Panc1 (cell line): ENCODE results near the gene HOATZ. TPM values are rescaled to one million over a fixed set of nuclear protein-coding genes. Genes with fewer than 3 reads are reported as not detected.

ENCODE experiments used
- ATAC-seq: fragments of 200-7000 bp; cut with Tn5 transposase; 2 replicates; pipeline ENCODE4 v1.9.1; 2020; ENCODE audit warnings: mild to moderate bottlenecking, moderate library complexity
- BruUV-seq: library from RNA; stranded (reverse); fragments of 400-500 nt; replicated peaks from 2 replicates; lab custom pipeline; 2021; lab: Mats Ljungman, UMichigan
- CTCF ChIA-PET: fragments of 300-600 bp; sonication (Branson Sonifier 250); formaldehyde crosslinking; loops from one replicate; lab custom pipeline; 2022; ENCODE audit warnings: antibody characterized with exemption; lab: Charles Lee
- POLR2A ChIA-PET: fragments of 300-600 bp; sonication (Branson Sonifier 250); formaldehyde crosslinking; loops from one replicate; lab custom pipeline; 2022; ENCODE audit warnings: antibody characterized with exemption; lab: Charles Lee
- DNase-seq: peaks from one replicate; pipeline ENCODE4 v3.0.0-alpha.2; 2010; ENCODE audit warnings: low read depth, low spot score
- H3K27ac ChIP-seq: 2 replicates; pipeline ENCODE4 v1.5.1; 2011; ENCODE audit warnings: mild to moderate bottlenecking, low read length, inconsistent platforms
- H3K27me3 ChIP-seq: fragments of 200-500 bp; sonication (Bioruptor generic); 2 replicates; pipeline ENCODE4 v1.6.0; 2014; ENCODE audit warnings: low read length, inconsistent platforms; ENCODE audit not compliant: control insufficient read depth, insufficient read depth
- H3K36me3 ChIP-seq: fragments of 200-500 bp; sonication (Bioruptor generic); 2 replicates; pipeline ENCODE4 v1.5.1; 2014; ENCODE audit warnings: inconsistent platforms, mild to moderate bottlenecking, low read length, moderate library complexity; ENCODE audit not compliant: control insufficient read depth, insufficient read depth
- H3K4me1 ChIP-seq: 2 replicates; pipeline ENCODE4 v1.5.1; 2011; ENCODE audit warnings: inconsistent platforms, mild to moderate bottlenecking, low read length, moderate library complexity; ENCODE audit not compliant: control insufficient read depth, insufficient read depth
- H3K4me3 ChIP-seq, 2 experiments: 2 replicates each; pipeline ENCODE4 v1.5.1; 2011 to 2012; ENCODE audit warnings: low read depth in 2 of 2, low read length in 2 of 2, mild to moderate bottlenecking in 2 of 2, inconsistent platforms in 1 of 2, moderate library complexity in 1 of 2
- H3K9me3 ChIP-seq: fragments of 200-500 bp; sonication (Bioruptor generic); 2 replicates; pipeline ENCODE4 v1.5.1; 2014; ENCODE audit warnings: low read depth, mild to moderate bottlenecking, inconsistent platforms, low read length, moderate library complexity; ENCODE audit not compliant: control insufficient read depth, insufficient read depth
- POLR2AphosphoS5 ChIP-seq: IDR thresholded peaks from 2 replicates; pipeline ENCODE4 v1.6.1; 2012; ENCODE audit warnings: mild to moderate bottlenecking, low read depth, low read length, moderate library complexity
- SIN3A ChIP-seq: IDR thresholded peaks from 2 replicates; pipeline ENCODE4 v1.6.1; 2012; ENCODE audit warnings: low read depth, mild to moderate bottlenecking, low read length, moderate library complexity, borderline replicate concordance; ENCODE audit not compliant: insufficient read depth
- TCF7L2 ChIP-seq: IDR thresholded peaks from 2 replicates; pipeline ENCODE4 v1.6.1; 2011; ENCODE audit warnings: mild to moderate bottlenecking, low read depth, low read length, inconsistent platforms
- in situ Hi-C: cut with HindIII; loops from 2 replicates; pipeline ENCODE4 v1.10.0; 2016; ENCODE audit warnings: low sequenced_read_pairs, low pct_unique_long_range_greater_than_20kb
- intact Hi-C: fragments of 100-400 bp; cut with micrococcal nuclease; formaldehyde crosslinking; loops from one replicate; pipeline ENCODE4 v1.10.0; 2022; ENCODE audit not compliant: unreplicated experiment
- total RNA-seq: library from RNA; stranded (reverse); gene quantifications from one replicate; pipeline ENCODE4 v1.2.1, GENCODE V29; 2021; ENCODE audit not compliant: unreplicated experiment
- TF ChIP-seq, protein P1 (sequence below), 2 experiments: IDR thresholded peaks; 2 replicates each; pipeline ENCODE4 v1.6.1; 2011 to 2012; ENCODE audit warnings: low read depth in 2 of 2, control low read depth in 1 of 2, low read length in 1 of 2, mild to moderate bottlenecking in 1 of 2, moderate library complexity in 1 of 2; ENCODE audit not compliant: insufficient read depth in 1 of 2
- TF ChIP-seq, protein P2 (sequence below): fragments of 450-650 bp; IDR thresholded peaks from 2 replicates; pipeline ENCODE4 v1.5.1; 2017; ENCODE audit warnings: mild to moderate bottlenecking

Gene HOATZ
- total RNA-seq, 1 experiment from 2014 or later, result not detected

DNA sequence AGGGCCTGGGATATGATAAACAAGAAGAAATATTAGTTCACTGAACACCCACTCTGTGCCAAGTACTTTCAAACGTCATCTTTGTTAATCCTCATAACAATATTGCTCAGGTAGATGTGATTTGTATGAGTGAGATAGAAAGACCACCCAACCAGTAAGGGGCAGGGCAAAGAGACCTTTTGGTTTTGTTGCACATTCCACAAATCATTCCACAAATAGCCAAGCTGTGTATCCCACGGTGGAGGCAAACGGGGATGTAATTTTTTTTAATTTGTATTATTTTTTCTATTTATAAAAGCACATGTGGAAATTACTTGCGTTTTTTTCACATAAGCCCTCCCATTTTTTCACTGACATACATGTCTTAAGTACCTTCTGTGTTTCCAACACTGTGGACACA, 54.9 kb downstream of the HOATZ start:
- H3K9me3 ChIP-seq, result no peaks in the 10 kb centered on the region
- intact Hi-C loops (no loop called here), in situ Hi-C loops (no loop called here)
- H3K36me3 ChIP-seq, result no peaks in the 10 kb centered on the region
- ChIA-PET POLR2A (no interaction called here), CTCF (no interaction called here)
- no peak overlapping the region for H3K27ac ChIP-seq
- no TSS peak for BruUV-seq
- H3K4me1 ChIP-seq, result 0 out of 2 replicates have a peak, but pooled peaks cover 4% of the 10 kb centered on the region
- no peak for DNase-seq
- no peaks in the 10 kb centered on the region for H3K27me3 ChIP-seq
- no peak for ATAC-seq
- H3K4me3 ChIP-seq, result no peak overlapping the region
- TF ChIP-seq POLR2AphosphoS5 (no peak), TCF7L2 (no peak), SIN3A (no peak)
- TF ChIP-seq, protein P1, sequence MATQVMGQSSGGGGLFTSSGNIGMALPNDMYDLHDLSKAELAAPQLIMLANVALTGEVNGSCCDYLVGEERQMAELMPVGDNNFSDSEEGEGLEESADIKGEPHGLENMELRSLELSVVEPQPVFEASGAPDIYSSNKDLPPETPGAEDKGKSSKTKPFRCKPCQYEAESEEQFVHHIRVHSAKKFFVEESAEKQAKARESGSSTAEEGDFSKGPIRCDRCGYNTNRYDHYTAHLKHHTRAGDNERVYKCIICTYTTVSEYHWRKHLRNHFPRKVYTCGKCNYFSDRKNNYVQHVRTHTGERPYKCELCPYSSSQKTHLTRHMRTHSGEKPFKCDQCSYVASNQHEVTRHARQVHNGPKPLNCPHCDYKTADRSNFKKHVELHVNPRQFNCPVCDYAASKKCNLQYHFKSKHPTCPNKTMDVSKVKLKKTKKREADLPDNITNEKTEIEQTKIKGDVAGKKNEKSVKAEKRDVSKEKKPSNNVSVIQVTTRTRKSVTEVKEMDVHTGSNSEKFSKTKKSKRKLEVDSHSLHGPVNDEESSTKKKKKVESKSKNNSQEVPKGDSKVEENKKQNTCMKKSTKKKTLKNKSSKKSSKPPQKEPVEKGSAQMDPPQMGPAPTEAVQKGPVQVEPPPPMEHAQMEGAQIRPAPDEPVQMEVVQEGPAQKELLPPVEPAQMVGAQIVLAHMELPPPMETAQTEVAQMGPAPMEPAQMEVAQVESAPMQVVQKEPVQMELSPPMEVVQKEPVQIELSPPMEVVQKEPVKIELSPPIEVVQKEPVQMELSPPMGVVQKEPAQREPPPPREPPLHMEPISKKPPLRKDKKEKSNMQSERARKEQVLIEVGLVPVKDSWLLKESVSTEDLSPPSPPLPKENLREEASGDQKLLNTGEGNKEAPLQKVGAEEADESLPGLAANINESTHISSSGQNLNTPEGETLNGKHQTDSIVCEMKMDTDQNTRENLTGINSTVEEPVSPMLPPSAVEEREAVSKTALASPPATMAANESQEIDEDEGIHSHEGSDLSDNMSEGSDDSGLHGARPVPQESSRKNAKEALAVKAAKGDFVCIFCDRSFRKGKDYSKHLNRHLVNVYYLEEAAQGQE (IDR thresholded peaks at IDR 0.05; ENCODE audit: insufficient read depth in 1 of 2, low read depth in 2 of 2, low read length in 1 of 2), result no peak
- TF ChIP-seq, protein P2, sequence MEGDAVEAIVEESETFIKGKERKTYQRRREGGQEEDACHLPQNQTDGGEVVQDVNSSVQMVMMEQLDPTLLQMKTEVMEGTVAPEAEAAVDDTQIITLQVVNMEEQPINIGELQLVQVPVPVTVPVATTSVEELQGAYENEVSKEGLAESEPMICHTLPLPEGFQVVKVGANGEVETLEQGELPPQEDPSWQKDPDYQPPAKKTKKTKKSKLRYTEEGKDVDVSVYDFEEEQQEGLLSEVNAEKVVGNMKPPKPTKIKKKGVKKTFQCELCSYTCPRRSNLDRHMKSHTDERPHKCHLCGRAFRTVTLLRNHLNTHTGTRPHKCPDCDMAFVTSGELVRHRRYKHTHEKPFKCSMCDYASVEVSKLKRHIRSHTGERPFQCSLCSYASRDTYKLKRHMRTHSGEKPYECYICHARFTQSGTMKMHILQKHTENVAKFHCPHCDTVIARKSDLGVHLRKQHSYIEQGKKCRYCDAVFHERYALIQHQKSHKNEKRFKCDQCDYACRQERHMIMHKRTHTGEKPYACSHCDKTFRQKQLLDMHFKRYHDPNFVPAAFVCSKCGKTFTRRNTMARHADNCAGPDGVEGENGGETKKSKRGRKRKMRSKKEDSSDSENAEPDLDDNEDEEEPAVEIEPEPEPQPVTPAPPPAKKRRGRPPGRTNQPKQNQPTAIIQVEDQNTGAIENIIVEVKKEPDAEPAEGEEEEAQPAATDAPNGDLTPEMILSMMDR, result no peak

DNA sequence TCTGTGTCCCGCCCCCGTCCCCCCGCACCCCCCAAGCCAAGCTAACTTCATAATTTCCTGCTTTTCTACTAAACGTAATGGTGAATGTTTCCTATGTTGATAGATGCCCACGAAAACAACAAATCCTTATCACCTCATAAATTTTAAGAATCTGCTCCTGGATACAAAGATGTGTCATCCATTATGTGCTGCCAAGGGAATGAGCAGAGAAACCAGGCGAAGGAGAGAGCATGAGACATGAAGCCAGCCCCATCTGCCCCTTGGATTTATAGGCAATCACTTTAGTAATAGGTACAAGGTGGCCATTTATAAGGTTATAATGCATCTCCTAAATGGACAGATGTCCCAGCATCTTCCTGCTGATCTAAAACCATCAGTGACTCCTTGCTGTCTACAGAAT, 56.2 kb downstream of the HOATZ start:
- no peak for DNase-seq
- Histone ChIP-seq H3K4me1 (0 out of 2 replicates have a peak, but pooled peaks cover 4% of the 10 kb centered on the region), H3K36me3 (no peaks in the 10 kb centered on the region), H3K4me3 (no peak overlapping the region), H3K27ac (no peak overlapping the region), H3K9me3 (no peaks in the 10 kb centered on the region), H3K27me3 (no peaks in the 10 kb centered on the region)
- POLR2A ChIA-PET, result no interaction called here
- BruUV-seq, result no TSS peak
- in situ Hi-C loops (no loop called here), intact Hi-C loops (no loop called here)
- TF ChIP-seq, protein P2, result no peak
- TF ChIP-seq, protein P1 (IDR thresholded peaks at IDR 0.05; ENCODE audit: insufficient read depth in 1 of 2, low read depth in 2 of 2, low read length in 1 of 2), result no peak
- TF ChIP-seq TCF7L2, result no peak
- no peak for TF ChIP-seq SIN3A
- TF ChIP-seq POLR2AphosphoS5, result no peak
- CTCF ChIA-PET, result no interaction called here
- ATAC-seq, result no peak
